ENCODE data around the gene IL31RA. TPM values are rescaled to one million over a fixed set of nuclear protein-coding genes. Genes with fewer than 3 reads are reported as not detected.

The IL31RA gene
- total RNA-seq, 1 donor from 2014 or later = 0.17 TPM

DNA sequence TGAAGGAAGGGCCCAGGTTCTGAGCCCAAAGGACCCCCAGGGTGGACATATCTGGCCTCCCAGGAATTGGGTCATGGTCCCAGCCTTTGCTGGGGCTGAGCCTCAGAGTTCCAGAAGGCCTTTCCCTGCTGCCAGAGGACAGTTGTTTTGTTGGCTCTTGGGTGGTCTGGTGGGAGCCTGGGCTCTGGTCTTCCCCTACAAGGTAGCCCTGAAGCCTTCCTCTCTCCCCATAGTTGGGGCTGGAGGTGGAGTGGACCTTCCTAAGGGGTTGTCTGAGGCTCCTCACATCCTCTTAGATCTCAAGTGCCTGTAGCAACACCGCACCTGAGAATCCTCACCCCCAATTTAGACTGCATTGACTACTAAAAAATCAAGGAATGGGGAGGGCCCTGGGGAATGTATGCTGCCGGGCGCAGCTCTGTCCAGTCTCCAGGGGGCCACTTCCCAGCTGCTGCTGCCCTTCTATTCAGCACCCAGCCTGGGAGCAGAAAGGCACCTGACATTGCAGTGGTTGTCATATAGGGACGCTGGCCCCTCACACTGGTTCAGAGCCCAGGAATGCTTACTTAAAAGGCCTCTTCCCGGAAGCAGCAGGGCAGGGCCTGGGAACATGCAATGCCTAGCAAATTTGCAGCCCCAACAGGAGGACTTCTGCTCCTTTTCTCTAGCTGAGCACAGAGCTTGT lies 66.4 kb downstream of the IL31RA start:
- Mint-ChIP-seq H3K27me3 (no peaks in the 10 kb centered on the region), H3K9me3 (ENCODE audit: low read depth) (no peaks in the 10 kb centered on the region), H3K4me1 (ENCODE audit: low read depth) (peaks cover 6% of the 10 kb centered on the region), H3K27ac (no peak overlapping the region), H3K4me3 (ENCODE audit: low read depth) (no peak overlapping the region), H3K36me3 (ENCODE audit: insufficient read depth) (no peaks in the 10 kb centered on the region)
- TF ChIP-seq, protein P1, sequence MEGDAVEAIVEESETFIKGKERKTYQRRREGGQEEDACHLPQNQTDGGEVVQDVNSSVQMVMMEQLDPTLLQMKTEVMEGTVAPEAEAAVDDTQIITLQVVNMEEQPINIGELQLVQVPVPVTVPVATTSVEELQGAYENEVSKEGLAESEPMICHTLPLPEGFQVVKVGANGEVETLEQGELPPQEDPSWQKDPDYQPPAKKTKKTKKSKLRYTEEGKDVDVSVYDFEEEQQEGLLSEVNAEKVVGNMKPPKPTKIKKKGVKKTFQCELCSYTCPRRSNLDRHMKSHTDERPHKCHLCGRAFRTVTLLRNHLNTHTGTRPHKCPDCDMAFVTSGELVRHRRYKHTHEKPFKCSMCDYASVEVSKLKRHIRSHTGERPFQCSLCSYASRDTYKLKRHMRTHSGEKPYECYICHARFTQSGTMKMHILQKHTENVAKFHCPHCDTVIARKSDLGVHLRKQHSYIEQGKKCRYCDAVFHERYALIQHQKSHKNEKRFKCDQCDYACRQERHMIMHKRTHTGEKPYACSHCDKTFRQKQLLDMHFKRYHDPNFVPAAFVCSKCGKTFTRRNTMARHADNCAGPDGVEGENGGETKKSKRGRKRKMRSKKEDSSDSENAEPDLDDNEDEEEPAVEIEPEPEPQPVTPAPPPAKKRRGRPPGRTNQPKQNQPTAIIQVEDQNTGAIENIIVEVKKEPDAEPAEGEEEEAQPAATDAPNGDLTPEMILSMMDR (IDR thresholded peaks at IDR 0.05; ENCODE audit: unreplicated experiment) = no peak
- no peak for DNase-seq (ENCODE audit: low spot score, unreplicated experiment)

DNA sequence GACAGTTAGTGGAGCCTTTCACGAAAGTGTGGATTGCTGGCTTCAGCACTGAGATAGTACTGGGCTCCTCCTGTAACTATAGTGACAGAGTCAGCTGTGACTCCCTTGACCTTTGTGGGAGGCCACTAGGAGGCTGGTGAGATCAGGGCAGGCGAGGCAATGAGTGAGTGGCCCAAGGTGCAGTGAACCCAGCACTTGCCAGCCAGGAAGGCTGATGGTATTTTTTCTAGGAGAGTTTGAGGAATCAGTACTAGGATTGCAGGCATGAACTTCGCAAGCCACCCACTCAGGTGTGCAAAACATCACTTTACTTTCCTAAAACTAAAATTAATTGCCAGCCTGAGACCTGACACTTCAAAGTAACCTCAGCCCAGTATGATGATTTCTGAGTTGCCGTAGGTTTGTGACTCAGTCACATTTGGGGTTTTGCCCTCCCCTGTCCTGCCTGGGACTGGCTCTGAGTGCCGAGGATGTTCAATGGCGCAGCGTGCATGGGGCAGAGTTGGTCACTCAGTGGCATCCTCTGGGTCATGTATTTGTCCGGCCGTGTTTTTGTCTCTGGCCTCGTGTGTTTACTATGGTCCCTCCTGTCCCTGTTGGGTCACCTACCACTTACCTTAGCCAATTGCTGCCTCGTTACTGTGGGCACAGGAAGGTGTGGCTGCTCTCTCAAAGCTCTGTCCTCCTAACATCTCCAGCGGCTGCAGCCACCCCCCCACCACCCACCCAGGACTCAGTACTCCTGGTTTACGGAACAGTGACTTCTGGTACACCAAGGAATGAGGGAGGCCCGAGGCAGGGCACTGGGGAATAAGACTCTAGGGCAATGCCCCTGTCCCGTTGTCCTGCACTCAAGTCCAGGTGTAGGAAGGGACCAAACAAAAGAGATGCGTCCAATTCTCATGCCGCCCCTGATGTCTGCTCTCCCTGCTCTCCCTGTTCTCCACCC lies 67.2 kb downstream of the IL31RA start:
- H3K27ac Mint-ChIP-seq = no peak overlapping the region
- no peaks in the 10 kb centered on the region for H3K27me3 Mint-ChIP-seq
- no peaks in the 10 kb centered on the region for H3K36me3 Mint-ChIP-seq (ENCODE audit: insufficient read depth)
- H3K4me3 Mint-ChIP-seq (ENCODE audit: low read depth) = no peak overlapping the region
- DNase-seq (ENCODE audit: low spot score, unreplicated experiment) = no peak
- TF ChIP-seq, protein P1 (IDR thresholded peaks at IDR 0.05; ENCODE audit: unreplicated experiment) = no peak
- no peaks in the 10 kb centered on the region for H3K9me3 Mint-ChIP-seq (ENCODE audit: low read depth)
- peaks cover 6% of the 10 kb centered on the region for H3K4me1 Mint-ChIP-seq (ENCODE audit: low read depth)

DNA sequence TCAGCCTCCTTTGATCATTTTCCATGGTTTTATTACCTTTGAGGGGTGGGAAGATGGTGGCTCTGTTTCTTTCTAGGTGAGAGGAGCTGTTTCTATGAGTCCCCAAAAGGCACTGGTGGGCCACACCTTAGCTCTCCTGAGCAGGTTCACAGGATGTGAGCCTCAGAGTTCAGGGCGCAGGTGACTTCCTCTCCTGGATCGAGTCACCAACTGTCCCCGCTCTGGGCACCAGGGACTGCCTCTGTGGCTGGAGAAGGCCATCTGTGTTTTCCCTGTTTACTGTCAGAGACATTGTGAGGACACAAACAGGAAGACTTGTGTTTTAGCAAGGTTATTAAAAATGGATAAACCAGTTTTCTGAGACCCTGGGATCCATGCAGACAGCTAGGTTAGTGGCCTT lies 68.5 kb downstream of the IL31RA start:
- H3K4me1 Mint-ChIP-seq (ENCODE audit: low read depth) = peaks cover 6% of the 10 kb centered on the region
- no peaks in the 10 kb centered on the region for H3K9me3 Mint-ChIP-seq (ENCODE audit: low read depth)
- no peak for DNase-seq (ENCODE audit: low spot score, unreplicated experiment)

DNA sequence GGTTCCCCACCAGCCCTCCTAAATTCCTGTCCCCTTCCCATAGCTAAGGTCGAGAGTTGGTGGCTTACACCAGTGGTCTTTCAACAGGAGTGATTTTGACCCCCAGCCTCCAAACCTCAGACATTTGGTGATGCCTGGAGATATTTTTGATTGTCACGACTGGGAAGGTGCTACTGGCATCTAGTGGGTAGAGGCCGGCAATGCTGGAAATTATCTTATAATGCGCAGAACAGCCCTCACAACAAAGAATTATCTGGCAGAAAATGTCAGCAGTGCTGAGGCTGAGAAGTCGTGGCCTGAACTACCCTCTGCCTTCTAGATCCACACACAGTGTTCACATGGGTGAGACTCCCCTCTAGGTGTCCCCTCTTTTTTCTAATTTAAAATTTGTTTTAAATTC lies 69.6 kb downstream of the IL31RA start:
- no peak overlapping the region for H3K27ac Mint-ChIP-seq
- no peaks in the 10 kb centered on the region for H3K36me3 Mint-ChIP-seq (ENCODE audit: insufficient read depth)
- DNase-seq (ENCODE audit: low spot score, unreplicated experiment) = no peak
- TF ChIP-seq, protein P1 (IDR thresholded peaks at IDR 0.05; ENCODE audit: unreplicated experiment) = peak; percentile 15
- H3K27me3 Mint-ChIP-seq = no peaks in the 10 kb centered on the region
- H3K4me3 Mint-ChIP-seq (ENCODE audit: low read depth) = no peak overlapping the region
- H3K4me1 Mint-ChIP-seq (ENCODE audit: low read depth) = peaks cover 6% of the 10 kb centered on the region
- no peaks in the 10 kb centered on the region for H3K9me3 Mint-ChIP-seq (ENCODE audit: low read depth)

More for the DNA sequence above, 68.5 kb downstream of the IL31RA start:
- TF ChIP-seq, protein P1 (IDR thresholded peaks at IDR 0.05; ENCODE audit: unreplicated experiment) = no peak
- H3K27me3 Mint-ChIP-seq = no peaks in the 10 kb centered on the region
- no peaks in the 10 kb centered on the region for H3K36me3 Mint-ChIP-seq (ENCODE audit: insufficient read depth)
- no peak overlapping the region for H3K4me3 Mint-ChIP-seq (ENCODE audit: low read depth)
- H3K27ac Mint-ChIP-seq = no peak overlapping the region

DNA sequence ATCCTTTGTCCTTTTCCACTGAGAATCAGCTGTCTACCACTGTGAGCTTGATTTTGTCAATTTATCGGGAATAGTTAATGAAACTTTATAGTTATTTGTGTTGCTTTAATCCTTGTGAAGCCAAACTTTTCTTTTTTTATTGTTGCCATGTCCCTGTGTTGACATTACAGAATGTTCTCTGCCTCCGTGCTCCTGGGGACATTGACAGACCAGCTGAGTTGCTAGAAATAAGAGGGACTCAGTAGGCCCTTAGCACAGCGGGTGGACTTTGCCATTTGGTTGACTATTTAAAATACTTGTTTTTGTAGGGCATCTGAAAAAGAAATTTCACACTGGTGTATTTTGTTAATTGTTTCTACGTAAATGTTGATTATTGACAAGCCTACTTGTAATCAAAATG lies 70.5 kb downstream of the IL31RA start:
- DNase-seq (ENCODE audit: low spot score, unreplicated experiment) = no peak
- H3K4me1 Mint-ChIP-seq (ENCODE audit: low read depth) = peaks cover 6% of the 10 kb centered on the region
- H3K27me3 Mint-ChIP-seq = no peaks in the 10 kb centered on the region
- no peaks in the 10 kb centered on the region for H3K36me3 Mint-ChIP-seq (ENCODE audit: insufficient read depth)
- H3K4me3 Mint-ChIP-seq (ENCODE audit: low read depth) = no peak overlapping the region
- H3K9me3 Mint-ChIP-seq (ENCODE audit: low read depth) = no peaks in the 10 kb centered on the region
- H3K27ac Mint-ChIP-seq = no peak overlapping the region
- TF ChIP-seq, protein P1 (IDR thresholded peaks at IDR 0.05; ENCODE audit: unreplicated experiment) = no peak
